ENCODE measurements around the gene POGK. TPM values are rescaled to one million over a fixed set of nuclear protein-coding genes. Genes with fewer than 3 reads are reported as not detected.

POGK gene
- total RNA-seq, 3 donors from 2014 or later (not counting 1 experiment from before 2014, with no cell fraction given), result 14.2 to 19.7 (median 19.2) TPM

DNA sequence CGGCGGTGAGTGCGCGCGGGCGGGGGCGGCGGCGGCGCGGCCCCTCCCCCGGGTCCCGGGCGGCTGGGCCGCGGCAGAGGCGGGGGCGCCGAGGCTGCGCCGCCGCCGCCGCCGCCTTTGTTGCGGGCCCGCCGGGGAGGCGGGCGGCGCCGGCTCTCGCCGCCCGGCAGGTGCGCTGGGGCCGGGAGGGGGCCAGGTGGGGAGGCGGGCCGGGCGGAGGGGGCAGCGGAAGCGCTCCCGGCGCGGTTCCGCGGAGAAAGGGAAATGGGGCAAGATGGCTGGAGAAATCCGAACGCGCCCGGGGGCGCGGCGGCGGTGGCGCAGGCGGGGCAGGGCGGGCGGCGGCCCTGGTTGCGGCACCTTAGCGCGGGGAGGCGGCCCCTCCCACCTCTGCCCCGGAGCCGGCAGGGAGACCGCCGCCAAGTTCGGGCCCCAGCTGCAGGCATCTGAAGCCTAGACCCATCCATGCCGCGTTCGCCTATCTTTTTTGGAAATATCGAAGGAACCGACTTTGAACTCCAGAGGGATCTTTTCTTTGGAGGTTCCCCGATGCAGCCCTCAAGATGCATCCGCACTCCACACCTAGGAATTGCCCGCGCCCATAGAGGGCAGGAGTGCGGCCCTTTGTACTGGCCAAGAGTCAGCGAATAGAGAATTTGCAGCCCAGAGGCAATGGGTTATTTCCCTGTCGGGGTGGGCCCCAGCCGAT, 479 bp downstream of the POGK start:
- under 1% methylated on average over 82 of the region's 82 CpGs for WGBS (ENCODE audit: insufficient coverage)
- H3K36me3 Mint-ChIP-seq, result peaks cover 7% of the 10 kb centered on the region
- TF ChIP-seq, protein P1, sequence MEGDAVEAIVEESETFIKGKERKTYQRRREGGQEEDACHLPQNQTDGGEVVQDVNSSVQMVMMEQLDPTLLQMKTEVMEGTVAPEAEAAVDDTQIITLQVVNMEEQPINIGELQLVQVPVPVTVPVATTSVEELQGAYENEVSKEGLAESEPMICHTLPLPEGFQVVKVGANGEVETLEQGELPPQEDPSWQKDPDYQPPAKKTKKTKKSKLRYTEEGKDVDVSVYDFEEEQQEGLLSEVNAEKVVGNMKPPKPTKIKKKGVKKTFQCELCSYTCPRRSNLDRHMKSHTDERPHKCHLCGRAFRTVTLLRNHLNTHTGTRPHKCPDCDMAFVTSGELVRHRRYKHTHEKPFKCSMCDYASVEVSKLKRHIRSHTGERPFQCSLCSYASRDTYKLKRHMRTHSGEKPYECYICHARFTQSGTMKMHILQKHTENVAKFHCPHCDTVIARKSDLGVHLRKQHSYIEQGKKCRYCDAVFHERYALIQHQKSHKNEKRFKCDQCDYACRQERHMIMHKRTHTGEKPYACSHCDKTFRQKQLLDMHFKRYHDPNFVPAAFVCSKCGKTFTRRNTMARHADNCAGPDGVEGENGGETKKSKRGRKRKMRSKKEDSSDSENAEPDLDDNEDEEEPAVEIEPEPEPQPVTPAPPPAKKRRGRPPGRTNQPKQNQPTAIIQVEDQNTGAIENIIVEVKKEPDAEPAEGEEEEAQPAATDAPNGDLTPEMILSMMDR (IDR thresholded peaks at IDR 0.05), result no peak
- Histone ChIP-seq H3K4me3 (ENCODE audit: low read length) (peak overlapping the region; percentile 69), H3K4me1 (ENCODE audit: control insufficient read depth, insufficient read depth, low read length) (peaks cover 18% of the 10 kb centered on the region), H3K27me3 (ENCODE audit: control insufficient read depth, insufficient read depth, low read length) (no peaks in the 10 kb centered on the region), H3K36me3 (ENCODE audit: control insufficient read depth, insufficient read depth, low read length) (peaks cover 36% of the 10 kb centered on the region), H3K27ac (ENCODE audit: low read length) (peak overlapping the region; percentile 85), H3K9me3 (ENCODE audit: control insufficient read depth, insufficient read depth, low read length) (no peaks in the 10 kb centered on the region)
- H3K27me3 Mint-ChIP-seq (ENCODE audit: low read depth in 2 of 2), result peaks cover 0 to 2% of the 10 kb centered on the region in 2 donors
- intact Hi-C loops (cut with micrococcal nuclease), result no loop called here
- peak; percentile 32 to 35 (median 32) for ATAC-seq
- peak overlapping the region; percentile 88 for H3K4me3 Mint-ChIP-seq
- no peaks in the 10 kb centered on the region for H3K9me3 Mint-ChIP-seq
- H3K4me1 Mint-ChIP-seq, result peaks cover 30 to 50% of the 10 kb centered on the region in 2 donors
- H3K27ac Mint-ChIP-seq, result peak overlapping the region; percentile 72 to 89
- peak; percentile 33 to 76 for DNase-seq

DNA sequence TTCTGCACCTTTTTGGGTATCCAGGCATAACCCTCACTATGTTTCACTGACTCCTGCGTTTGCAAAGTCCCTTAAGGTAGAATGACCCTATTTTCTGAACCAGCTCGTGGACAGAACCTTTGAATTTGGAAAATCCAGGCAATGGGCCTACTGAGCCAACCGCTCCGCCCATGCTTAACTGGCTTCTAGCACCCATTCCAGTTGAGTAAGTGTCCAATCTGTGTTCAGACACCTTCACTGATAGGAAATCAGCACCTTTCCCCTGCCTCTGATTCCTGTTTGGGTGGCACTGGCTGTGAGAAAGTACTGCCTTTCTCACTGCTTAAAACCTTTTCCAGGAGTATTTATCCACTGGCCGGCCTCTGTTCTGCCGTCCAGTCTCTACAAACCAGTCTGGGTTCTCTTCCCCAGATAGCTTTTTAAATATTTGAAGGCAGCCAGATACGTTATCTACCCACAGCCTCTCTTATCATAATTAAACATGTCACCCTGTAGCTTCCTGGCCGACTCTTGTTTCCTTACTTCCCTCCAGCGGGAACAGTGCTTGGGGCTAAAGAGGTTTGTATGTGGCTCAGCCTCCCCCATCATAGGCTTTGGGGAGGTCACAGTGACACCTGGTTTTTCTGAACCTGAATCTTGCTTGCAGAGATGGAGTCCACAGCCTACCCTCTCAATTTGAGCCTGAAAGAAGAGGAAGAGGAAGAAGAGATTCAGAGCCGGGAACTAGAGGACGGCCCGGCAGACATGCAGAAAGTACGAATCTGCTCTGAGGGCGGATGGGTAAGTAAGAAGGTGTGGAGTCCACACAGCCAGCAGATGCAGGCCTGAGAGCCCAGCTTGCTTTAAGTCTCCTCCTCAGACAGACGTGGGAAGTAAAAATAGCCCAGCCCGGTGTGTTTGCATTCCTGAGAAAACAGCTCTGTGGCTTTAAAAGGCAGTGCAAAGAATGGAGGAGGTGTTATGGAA, 1.3 kb downstream of the POGK start:
- TF ChIP-seq, protein P1 (IDR thresholded peaks at IDR 0.05), result no peak
- Histone ChIP-seq H3K4me3 (ENCODE audit: low read length) (peak overlapping the region; percentile 47), H3K27me3 (ENCODE audit: control insufficient read depth, insufficient read depth, low read length) (no peaks in the 10 kb centered on the region), H3K36me3 (ENCODE audit: control insufficient read depth, insufficient read depth, low read length) (peaks cover 40% of the 10 kb centered on the region), H3K4me1 (ENCODE audit: control insufficient read depth, insufficient read depth, low read length) (peaks cover 18% of the 10 kb centered on the region), H3K27ac (ENCODE audit: low read length) (no peak overlapping the region), H3K9me3 (ENCODE audit: control insufficient read depth, insufficient read depth, low read length) (no peaks in the 10 kb centered on the region)
- ATAC-seq (no peak), DNase-seq (no peak)
- intact Hi-C loops (cut with micrococcal nuclease), result no loop called here
- no peaks in the 10 kb centered on the region for H3K9me3 Mint-ChIP-seq
- H3K4me3 Mint-ChIP-seq, result peak overlapping the region; percentile 88
- peak overlapping the region; percentile 72 to 79 for H3K27ac Mint-ChIP-seq
- no peaks in the 10 kb centered on the region for H3K27me3 Mint-ChIP-seq (ENCODE audit: low read depth in 2 of 2)
- H3K4me1 Mint-ChIP-seq, result peaks cover 31 to 53% of the 10 kb centered on the region in 2 donors
- 60% methylated on average over 16 of the region's 16 CpGs for WGBS (ENCODE audit: insufficient coverage)
- peaks cover 7% of the 10 kb centered on the region for H3K36me3 Mint-ChIP-seq

DNA sequence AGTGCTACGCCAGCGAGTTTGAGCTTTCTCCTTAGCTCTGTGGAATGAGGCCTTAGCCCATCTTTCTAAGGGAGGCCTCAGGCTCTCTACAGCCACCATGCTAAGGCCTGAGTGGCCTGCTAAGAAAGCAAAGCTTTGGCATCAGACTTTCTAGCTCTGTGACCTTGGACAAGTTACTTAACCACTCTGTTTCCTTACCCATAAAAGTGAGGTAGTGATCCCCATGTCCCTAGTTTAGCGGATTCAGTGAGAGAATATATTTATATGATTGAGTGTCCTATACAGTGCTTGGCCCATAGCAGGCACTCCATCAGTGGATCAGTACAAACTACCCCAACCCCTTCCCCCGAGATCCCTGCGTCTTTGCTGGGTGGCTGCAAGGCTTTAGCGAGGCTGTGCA, 4.0 kb downstream of the POGK start:
- WGBS (ENCODE audit: insufficient coverage), result 98% methylated on average over 5 of the region's 6 CpGs
- intact Hi-C loops (cut with micrococcal nuclease), result no loop called here
- peaks cover 21% of the 10 kb centered on the region for H3K4me1 ChIP-seq (ENCODE audit: control insufficient read depth, insufficient read depth, low read length)
- H3K9me3 ChIP-seq (ENCODE audit: control insufficient read depth, insufficient read depth, low read length), result no peaks in the 10 kb centered on the region
- peaks cover 17% of the 10 kb centered on the region for H3K36me3 Mint-ChIP-seq
- H3K27ac Mint-ChIP-seq, result no peak overlapping the region
- TF ChIP-seq, protein P1 (IDR thresholded peaks at IDR 0.05), result no peak
- no peak overlapping the region for H3K27ac ChIP-seq (ENCODE audit: low read length)
- H3K27me3 ChIP-seq (ENCODE audit: control insufficient read depth, insufficient read depth, low read length), result no peaks in the 10 kb centered on the region
- DNase-seq, result no peak
- no peak overlapping the region for H3K4me3 ChIP-seq (ENCODE audit: low read length)
- peaks cover 60% of the 10 kb centered on the region for H3K36me3 ChIP-seq (ENCODE audit: control insufficient read depth, insufficient read depth, low read length)
- H3K27me3 Mint-ChIP-seq (ENCODE audit: low read depth in 2 of 2), result no peaks in the 10 kb centered on the region
- no peak overlapping the region for H3K4me3 Mint-ChIP-seq
- H3K4me1 Mint-ChIP-seq, result peaks cover 46 to 66% of the 10 kb centered on the region in 2 donors
- H3K9me3 Mint-ChIP-seq, result no peaks in the 10 kb centered on the region
- no peak for ATAC-seq

Measured in natural killer cell (primary cell).